Jurkat, Clone E6-1 (cell line): ENCODE data around the gene AUNIP.

Experiments used
- DNase-seq: peaks from one replicate; pipeline ENCODE4 v3.0.0-alpha.2; 2011; ENCODE audit warnings: low read depth, low spot score
- H3K4me3 ChIP-seq: 2 replicates; pipeline ENCODE4 v1.5.1; 2011; ENCODE audit warnings: mild to moderate bottlenecking, low read length, control low read depth, moderate library complexity

AUNIP gene

DNA sequence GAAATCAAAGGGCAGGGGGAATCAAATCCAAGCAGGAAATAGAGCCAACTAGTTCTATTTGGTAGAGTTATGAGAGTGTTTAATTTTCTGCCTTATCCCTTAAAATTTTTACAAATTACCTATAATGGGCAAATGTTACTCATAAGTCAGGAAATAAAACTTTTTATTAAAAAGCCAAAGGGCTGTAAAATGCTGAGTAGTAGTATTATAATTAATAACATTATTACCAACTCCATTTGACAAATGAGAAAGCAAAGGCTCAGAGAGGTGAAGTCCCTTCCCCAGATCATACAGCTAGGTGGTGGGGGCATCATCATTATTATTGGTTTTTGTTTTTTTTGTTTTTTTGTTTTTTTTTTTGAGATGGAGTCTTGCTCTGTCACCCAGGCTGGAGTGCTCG, 55.9 kb downstream of the AUNIP start:
- no peak for DNase-seq
- H3K4me3 ChIP-seq = no peak overlapping the region

DNA sequence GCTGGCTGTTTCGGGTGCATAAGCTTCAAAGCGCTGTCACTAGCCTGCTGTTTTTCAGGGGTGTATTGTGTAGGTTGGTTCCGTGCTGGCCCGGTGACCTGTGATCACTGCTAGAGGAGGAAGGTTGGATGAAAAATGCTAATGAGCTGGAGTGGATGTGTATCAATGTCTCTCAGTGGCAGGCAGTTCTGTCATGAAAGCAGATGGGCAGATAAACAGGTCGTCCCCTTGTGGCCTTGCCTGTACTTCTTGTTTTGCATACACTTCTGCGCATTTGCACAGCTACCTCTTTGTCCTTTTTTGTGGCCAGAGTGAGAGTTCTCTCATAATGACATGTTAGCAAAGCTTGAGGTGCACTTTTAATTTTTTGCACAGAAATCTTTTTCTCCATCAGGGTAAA, 56.3 kb downstream of the AUNIP start:
- no peak for DNase-seq
- H3K4me3 ChIP-seq = no peak overlapping the region

DNA sequence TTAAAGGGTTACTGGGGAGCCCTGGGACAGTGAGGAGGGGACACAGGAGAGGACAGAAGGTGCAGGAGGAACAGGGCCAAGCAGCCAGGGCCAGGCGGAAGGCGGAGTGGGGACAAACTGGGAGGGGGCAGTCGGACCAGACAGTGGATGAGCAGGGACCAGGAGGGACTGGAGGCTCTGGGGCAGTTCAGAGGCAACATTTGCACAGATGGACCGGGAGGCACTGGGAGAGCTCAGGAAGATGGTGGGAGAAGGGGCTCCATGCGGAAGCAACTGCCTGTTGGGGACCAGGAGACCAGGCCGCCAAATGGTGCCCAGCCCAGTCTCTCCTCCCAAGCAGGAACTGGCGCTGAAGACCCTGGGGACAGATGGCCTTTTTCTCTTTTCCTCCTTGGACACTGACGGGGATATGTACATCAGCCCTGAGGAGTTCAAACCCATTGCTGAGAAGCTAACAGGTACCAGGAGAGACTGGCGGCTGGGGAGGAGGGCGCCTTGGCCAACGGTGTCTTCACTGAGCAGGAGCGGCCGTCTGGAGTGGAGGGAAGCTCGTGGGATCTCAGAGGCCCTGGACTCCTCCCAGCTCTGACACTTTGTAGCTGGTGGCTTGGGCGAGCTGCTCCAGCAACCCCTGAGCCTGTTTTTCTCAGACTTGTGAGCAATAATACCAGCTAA, 58.4 kb downstream of the AUNIP start:
- H3K4me3 ChIP-seq = peak overlapping the region; percentile 46
- no peak for DNase-seq

DNA sequence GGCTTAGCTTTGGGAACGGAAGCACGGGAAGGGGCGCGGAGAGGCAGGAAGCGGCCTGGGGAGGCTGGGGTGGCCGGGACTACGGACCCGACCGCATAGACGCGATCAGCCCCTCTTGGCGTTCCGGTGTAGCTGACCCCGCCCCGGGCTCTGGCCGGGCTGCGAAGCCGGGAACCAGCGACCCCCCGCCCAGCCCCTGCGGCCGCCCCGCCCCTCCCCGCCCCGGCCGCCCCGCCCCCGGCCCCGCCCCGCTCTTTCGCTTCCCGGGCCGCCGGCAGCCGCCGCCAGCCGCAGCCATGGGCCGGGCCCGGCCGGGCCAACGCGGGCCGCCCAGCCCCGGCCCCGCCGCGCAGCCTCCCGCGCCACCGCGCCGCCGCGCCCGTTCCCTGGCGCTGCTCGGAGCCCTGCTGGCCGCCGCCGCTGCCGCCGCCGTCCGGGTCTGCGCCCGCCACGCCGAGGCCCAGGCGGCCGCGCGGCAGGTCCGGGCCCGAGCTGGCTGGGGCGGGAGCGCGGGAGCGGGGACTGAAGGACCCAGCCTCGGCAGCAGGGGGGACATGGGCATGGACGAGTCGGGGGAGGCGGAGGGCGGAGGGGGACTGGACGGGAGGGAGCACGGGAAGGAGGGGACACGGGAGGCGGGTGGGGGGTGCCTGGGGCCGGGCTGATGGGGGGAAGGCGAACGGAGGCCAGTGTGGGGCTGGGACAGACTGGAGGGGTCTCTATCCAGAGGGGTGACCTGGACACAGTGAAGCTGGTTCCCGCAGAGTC, 59.1 kb downstream of the AUNIP start, which contains the start of gene SELENON:
Gene SELENON, plus strand, starts transcription at position 259 of the 768 bp plus-strand sequence. Its CDS starts 38 bp downstream, at position 297.
- peak within 1 kb of the TSS; percentile 46 for H3K4me3 ChIP-seq
- DNase-seq = no peak

DNA sequence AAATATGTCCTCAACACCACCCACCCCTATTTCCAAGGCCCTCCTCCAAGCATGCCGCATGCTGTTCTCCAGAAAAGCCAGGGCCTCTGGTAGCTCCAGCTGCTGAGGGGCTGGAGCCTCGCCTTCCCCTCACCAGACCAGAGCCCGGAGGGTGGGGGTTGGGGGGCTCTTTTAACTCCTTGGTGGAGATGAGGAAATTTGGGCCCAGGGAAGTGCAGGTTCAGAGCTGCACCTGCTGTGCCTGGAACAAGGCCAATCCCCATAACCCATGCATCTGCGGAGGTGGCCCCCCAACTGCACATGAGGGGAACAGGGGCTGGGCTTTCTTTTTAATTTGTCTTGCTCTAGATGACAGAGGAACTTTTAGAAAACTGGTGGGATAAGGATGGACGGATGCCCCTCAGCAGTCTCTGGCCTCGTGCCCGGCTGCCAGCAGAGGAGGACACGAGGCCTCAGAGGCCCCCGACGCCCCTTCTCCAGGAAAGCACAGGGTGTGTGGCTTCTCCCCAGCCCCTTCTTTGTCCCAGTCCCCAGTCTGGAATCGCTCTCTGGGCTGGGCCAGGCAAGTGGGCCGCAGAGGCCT, 59.8 kb downstream of the AUNIP start:
- no peak for DNase-seq
- H3K4me3 ChIP-seq = peak overlapping the region; percentile 2; the same call in 1 of the 2 replicates

DNA sequence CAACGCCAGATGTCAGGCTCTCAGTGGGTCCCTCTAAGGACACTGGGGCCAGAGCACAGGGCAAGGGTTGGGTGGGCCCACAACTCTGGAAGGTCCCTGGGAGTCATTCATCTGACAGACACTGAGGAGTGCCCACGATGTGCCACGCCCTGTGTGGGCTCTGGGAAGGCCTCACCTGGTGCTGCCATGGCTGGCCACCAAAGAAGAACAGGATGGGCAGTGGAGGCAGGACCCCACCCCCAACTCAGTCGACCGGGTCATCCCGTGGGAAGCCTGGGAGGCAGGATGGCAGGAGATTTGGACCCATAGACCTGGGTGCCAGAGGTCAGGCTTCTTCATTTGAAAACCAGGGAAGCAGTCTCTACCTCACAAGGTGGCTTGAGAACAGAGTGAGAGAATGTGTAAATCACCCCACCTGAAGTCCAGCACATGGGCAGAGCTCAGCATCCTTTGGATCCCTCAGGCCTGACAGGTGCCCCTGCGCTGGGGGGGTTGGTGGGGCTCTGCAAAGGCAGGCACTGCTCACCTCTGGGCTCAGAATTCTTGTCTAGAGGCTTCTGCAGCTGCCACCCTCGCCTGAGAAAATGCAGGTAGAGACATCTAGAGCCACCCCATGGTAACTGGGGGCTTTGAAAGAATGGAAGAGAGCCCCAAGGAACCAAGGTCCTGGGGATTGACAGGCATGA, 60.4 kb downstream of the AUNIP start:
- no peak overlapping the region for H3K4me3 ChIP-seq
- no peak for DNase-seq

DNA sequence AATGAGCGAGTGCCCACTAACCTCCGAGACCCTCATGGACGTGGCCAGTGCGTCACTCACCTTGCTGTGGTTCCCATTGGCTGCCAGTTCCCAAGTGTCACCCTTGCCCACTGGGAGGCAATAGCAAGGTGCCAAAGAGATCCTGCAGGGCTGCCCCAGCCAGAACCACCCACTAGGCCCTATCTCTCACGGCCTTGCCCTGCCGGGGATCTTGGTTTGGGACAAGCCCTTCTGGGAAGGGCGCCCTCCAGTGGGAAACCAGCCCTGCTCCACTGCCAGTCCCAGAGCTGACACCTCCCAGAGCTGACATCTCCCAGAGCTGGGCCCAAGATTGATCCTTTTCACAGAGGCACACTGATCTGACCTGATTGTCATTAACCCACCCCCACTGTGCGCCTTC, 61.3 kb downstream of the AUNIP start:
- no peak overlapping the region for H3K4me3 ChIP-seq
- no peak for DNase-seq

DNA sequence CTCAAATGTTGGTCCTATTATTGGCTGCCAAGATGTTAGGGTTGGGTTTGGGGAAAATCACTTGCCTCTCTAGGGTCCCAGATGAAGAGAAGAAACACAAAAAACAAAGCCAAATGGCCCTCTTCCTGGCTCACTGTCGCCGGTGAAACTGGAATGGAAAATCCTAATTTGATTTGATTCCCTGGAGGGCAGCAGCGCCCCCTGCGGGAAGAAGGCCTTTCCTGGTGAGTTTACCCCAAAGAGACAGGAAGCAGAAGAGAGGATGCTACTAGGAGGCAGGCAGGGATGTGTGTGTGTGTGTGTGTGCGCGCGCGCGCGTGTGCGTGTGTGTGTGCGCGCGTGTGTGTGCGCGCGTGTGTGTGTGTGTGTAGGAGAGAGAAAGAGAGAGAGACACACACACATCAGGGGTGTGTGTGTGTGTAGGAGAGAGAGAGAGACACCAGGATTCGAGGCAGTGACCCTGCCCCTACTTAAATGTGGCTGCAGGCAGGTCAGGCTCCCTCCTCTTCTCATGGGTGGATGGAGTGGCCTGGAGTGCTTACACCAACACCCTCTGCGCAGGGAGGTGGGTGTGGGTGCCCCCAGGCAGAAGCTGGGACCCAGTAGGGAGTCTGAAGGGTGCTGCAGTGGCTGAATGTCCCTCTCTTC, 62.3 kb downstream of the AUNIP start:
- no peak overlapping the region for H3K4me3 ChIP-seq
- DNase-seq = peak; percentile 78

DNA sequence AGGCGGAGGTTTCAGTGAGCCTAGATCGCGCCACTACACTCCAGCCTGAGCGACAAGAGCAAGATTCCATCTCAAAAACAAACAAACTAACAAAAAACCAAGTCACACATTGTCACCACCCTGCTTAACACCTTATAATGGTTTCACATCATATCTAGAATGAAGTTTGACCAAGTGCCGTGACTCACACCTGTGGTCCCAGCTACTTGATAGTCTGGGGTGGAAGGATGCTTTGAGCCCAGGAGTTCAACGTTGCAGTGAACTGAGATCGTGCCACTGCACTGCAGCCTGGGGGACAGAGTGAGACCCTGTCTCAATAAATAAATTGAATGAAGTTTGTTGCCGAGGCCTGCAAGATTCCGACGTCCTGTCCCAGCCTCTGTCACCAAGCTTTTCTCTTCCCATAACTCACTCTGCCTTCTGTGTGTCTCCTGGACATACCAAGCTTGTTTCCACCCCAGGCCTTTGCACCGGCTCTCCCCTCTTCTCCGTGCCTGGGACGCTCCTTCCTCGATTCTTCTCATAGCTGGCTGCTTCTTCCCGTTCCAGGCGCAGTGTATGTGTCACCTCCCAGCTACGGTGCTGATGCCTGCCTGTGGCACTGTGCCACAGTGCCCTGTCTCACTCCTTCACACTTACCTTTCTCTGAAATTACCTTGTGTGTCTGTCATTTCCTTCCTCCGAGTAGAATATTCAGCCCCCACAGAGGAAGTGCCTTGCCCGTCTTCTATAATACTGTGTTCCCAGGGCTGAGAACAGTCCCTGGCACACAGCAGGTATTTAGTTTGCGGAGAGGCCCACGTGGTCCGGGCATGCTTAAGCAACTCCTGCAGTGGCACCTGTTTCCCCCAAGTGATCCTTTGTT, 63.1 kb downstream of the AUNIP start:
- DNase-seq = no peak
- H3K4me3 ChIP-seq = no peak overlapping the region

DNA sequence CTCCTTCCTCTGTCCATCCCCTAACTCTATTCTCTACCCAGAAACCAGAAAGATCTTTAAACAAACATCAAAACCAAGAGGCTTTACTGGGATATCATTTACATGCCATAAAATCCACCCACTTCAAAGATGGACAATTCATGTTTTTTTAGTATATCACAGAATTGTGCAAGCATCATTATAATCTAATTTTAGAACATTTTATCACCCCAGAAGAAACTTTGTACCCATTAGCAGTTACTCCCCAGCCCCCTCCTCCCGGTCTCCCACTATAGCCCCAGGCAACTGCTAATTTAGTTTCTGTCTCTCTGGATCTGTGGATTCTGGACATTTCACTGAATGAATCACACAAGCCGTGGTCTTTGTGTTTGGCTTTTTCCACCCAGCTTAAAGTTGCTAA, 64.0 kb downstream of the AUNIP start:
- H3K4me3 ChIP-seq = no peak overlapping the region
- DNase-seq = no peak

DNA sequence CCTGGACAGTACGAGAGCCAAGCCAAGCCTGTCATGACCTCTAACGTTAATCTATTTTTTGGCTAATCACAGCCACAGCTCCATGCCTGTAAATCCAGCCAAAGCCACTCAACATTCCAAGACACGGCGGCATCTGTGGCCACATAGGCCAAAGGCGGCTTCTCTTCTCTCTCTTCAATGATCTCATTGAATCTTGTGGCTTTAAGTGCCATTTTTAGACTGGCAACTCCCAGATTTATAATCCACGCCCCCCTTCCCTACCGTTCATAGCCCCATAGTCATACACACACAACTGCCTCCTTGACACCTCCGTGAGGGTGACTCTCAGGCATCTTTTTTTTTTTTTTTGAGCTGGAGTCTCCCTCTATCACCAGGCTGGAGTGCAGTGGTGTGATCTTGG, 64.9 kb downstream of the AUNIP start:
- DNase-seq = no peak
- H3K4me3 ChIP-seq = no peak overlapping the region

DNA sequence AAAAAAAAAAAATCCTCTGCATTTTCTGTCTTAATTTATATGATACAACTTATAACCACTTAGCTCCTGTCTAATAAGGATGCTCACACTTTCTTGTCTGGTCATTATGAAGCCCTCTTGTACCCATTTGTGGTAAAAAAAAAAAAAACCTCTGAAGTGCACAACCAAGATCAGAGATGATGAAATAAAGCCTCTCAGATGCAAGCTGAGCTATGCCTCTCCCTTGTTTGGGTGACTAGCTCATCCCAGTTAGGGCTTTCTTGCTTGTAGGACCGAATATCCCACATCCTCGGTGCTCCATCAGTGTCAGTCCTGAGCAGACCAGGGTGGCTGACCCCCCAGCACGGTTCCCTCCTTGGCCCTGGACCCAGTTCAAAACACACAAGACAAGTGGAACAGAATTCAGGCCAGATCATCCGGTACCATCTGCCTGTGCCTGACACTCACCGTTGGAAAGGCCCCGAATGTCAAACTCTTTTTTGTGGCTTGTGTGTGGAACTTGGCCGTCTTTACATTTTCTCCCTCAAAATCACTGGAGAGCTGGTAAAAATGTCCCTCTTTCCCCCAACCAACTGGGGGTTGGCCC, 65.6 kb downstream of the AUNIP start:
- H3K4me3 ChIP-seq = no peak overlapping the region

DNA sequence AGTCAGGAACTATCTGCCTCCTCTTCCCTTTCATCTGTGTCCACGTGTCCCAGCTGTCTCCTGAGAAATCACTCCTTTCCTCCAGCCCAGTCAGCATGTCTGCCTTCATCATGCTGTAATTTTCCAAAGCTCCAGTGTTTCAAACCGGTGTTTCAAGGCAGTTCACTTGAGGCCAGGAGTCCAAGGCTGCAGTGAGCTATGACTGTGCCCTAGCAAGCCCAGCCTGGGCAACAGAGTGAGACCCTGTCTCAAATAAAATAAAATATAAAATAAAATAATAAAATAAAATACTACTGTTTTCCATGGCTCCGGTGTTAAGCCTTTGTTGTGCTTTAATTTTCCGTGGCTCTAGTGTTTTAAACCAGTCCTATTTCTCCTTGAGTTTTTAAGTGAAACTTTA, 67.1 kb downstream of the AUNIP start:
- DNase-seq = no peak

More for the DNA sequence above, 65.6 kb downstream of the AUNIP start:
- DNase-seq = no peak

DNA sequence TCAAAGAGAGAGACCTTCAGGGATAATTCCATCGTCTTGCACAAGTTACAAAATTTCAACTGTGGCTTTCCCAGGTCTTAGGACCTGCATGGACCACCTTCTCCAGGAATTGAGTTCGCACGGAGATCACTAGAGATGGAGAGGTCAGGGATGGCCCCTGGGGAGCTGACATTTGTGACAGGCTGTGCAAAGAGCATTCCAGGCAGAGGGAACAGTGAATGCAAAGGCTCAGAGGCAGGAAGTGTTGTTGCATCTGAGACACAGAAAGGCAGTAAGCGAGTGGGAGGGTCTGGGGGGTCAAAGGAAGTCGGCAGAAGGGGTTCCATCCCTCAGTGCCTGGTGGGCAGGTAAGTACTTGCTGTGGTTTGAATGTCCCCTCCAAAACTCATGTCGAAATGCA, 68.8 kb downstream of the AUNIP start:
- no peak for DNase-seq
- H3K4me3 ChIP-seq = no peak overlapping the region

More for the DNA sequence above, 67.1 kb downstream of the AUNIP start:
- H3K4me3 ChIP-seq = no peak overlapping the region

DNA sequence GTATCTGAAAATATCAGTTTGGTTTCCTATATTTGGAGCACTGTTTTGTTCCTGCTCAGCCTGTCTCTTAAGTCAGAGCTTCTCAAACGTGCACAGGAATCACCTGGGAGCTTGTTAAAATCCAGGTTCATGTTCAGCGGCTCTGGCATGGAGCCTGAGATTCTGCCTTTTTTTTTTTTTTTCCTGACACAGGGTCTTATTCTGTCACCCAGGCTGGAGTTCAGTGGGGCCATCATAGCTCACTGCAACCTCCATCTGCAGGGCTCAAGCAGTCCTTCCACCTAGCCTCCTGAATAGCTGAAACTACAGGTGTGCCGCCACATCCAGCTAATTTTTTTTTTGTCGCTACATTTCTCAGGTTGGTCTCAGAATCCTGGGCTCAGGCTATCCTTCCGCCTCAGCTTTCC, 71.5 kb downstream of the AUNIP start:
- DNase-seq = no peak
- H3K4me3 ChIP-seq = no peak overlapping the region

DNA sequence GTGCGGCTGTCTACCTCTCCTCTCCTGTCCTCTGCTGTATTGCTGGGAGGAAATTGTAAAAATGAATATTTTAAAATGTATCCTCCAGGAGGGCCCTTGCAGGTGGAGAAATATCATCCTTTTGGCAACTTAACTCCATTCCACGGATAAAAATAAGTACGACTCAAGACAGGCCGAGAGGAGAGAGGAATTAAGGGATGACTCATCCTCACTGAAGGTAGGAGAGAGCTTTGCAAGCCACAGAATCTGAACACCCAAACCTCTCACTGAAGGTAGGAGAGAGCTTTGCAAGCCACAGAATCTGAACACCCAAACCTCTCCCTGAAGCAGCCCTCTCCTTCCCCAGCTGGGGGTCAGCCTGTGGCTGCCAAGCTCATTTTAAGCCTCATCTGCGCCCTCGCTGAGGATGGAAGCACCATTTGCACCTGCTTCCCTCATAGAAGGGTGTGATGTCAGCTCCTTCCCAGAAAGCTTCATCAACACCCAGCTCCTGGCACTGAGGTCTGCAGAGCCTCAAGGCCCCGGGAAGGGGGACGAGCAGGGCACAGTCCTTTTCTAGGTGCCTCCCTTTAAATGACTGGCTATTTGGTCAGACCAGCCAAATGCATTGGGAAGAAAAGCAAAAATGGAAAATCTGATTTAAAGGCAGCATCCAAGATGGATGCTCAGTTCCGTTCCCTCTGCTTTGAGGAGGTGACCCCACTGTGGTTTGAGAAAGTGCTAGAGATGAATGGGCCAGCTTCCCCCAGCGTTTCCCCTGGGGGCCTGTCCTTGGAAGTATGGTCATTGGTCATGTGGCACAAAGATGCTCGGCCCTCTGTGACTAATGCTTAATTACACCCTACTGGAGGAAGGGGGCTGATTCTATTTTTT, 72.1 kb downstream of the AUNIP start:
- no peak for DNase-seq
- H3K4me3 ChIP-seq = no peak overlapping the region
